ENCODE results near the gene COQ7.
A peak's percentile ranks its signal among the peaks of the same experiment; 100 is the strongest.

COQ7 gene

DNA sequence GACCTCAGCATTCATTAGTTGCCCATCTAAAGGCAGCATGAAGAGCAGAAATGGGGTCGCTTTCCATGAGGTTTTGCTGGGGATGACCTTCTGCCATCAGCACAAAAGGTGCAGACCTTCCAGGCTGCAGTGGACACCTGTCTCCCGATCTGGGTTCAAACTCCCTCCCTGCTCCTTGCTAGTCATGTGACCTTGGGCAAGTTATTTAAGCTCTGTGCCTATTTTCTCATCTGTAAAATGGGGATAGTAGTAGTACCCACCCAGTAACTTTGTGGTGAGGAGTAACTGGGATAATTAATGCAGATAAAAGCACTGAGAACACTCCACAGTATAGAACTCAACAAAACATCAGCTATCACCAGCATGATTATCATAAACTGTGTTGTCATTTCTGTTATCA, 21.4 kb upstream of the COQ7 start:
- Histone ChIP-seq H3K4me2 (ENCODE audit: low read depth, low read length, poor library complexity, severe bottlenecking) (no peak overlapping the region), H3K9ac (ENCODE audit: low read length) (no peak overlapping the region), H3K27ac (ENCODE audit: low read depth, low read length) (no peak overlapping the region), H4K20me1 (ENCODE audit: low read depth, low read length) (no peaks in the 10 kb centered on the region), H3K79me2 (ENCODE audit: insufficient read depth, low read length) (no peaks in the 10 kb centered on the region), H3F3A (ENCODE audit: insufficient read depth) (no peaks in the 10 kb centered on the region), H2AFZ (ENCODE audit: low read depth, low read length, severe bottlenecking) (no peak overlapping the region), H3K36me3 (ENCODE audit: low read length) (no peaks in the 10 kb centered on the region), H3K9me2 (replicated peaks; ENCODE audit: insufficient read depth, low read length) (no peaks in the 10 kb centered on the region), H3K27me3 (ENCODE audit: low read length) (no peaks in the 10 kb centered on the region), H3K4me3 (ENCODE audit: insufficient read depth, low read length, poor library complexity, severe bottlenecking) (no peak overlapping the region), H3K9me3 (ENCODE audit: insufficient read depth, low read length) (no peaks in the 10 kb centered on the region)
- TF ChIP-seq EZH2phosphoT487 (conservative IDR thresholded peaks at IDR 0.05; ENCODE audit: low read length) = no peak
- TF ChIP-seq, protein P1, sequence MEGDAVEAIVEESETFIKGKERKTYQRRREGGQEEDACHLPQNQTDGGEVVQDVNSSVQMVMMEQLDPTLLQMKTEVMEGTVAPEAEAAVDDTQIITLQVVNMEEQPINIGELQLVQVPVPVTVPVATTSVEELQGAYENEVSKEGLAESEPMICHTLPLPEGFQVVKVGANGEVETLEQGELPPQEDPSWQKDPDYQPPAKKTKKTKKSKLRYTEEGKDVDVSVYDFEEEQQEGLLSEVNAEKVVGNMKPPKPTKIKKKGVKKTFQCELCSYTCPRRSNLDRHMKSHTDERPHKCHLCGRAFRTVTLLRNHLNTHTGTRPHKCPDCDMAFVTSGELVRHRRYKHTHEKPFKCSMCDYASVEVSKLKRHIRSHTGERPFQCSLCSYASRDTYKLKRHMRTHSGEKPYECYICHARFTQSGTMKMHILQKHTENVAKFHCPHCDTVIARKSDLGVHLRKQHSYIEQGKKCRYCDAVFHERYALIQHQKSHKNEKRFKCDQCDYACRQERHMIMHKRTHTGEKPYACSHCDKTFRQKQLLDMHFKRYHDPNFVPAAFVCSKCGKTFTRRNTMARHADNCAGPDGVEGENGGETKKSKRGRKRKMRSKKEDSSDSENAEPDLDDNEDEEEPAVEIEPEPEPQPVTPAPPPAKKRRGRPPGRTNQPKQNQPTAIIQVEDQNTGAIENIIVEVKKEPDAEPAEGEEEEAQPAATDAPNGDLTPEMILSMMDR (IDR thresholded peaks at IDR 0.05; ENCODE audit: insufficient read depth, low read length, poor library complexity, severe bottlenecking) = no peak

DNA sequence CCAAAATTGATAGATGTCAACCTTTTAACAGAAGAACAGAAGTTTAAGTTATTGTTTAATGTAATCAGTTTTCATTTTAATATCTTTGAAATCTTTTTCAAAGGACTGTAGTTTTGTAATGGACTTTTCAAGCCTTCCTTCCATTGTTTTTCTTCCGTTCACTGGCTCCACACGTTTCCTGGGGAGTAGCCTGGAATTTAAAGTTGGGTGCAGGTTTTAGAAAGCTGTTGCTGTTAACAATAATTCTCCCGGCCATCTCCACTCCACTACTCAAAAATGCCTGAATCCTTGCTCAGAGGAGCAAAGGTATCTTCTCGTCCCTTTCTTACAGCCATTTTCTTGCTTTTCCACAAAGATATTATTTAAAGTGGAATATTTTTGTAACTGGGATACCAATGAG, 4.7 kb upstream of the COQ7 start:
- H3K4me2 ChIP-seq (ENCODE audit: low read depth, low read length, poor library complexity, severe bottlenecking) = no peak overlapping the region
- H2AFZ ChIP-seq (ENCODE audit: low read depth, low read length, severe bottlenecking) = peak overlapping the region; percentile 26
- no peaks in the 10 kb centered on the region for H3K36me3 ChIP-seq (ENCODE audit: low read length)

DNA sequence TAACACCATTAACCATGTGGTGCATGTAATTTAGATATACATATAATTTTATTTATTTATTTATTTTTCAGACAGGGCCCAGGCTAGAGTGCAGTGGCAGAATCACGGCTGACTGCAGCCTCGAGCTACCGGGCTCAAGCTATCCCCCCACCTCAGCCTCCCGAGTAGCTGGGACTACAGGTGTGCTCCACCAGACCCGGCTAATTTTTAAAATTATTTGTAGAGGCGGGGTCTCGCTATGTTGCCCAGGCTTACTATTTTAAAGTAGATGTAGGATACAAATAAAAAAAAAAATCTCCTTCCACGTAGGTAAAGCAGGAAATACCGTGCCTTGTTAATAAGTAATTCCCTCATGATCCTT, 446 bp upstream of the COQ7 start:
- Histone ChIP-seq H3K27ac (ENCODE audit: low read depth, low read length) (no peak overlapping the region), H3K9me2 (replicated peaks; ENCODE audit: insufficient read depth, low read length) (no peaks in the 10 kb centered on the region), H3K9ac (ENCODE audit: low read length) (no peak overlapping the region), H3K9me3 (ENCODE audit: insufficient read depth, low read length) (no peaks in the 10 kb centered on the region), H4K20me1 (ENCODE audit: low read depth, low read length) (no peaks in the 10 kb centered on the region), H3K4me2 (ENCODE audit: low read depth, low read length, poor library complexity, severe bottlenecking) (peak overlapping the region; percentile 73), H3K27me3 (ENCODE audit: low read length) (no peaks in the 10 kb centered on the region), H2AFZ (ENCODE audit: low read depth, low read length, severe bottlenecking) (peak overlapping the region; percentile 87), H3K79me2 (ENCODE audit: insufficient read depth, low read length) (no peaks in the 10 kb centered on the region), H3F3A (ENCODE audit: insufficient read depth) (0 out of 2 replicates have a peak, but pooled peaks cover 4% of the 10 kb centered on the region), H3K4me3 (ENCODE audit: insufficient read depth, low read length, poor library complexity, severe bottlenecking) (peak overlapping the region; percentile 91), H3K36me3 (ENCODE audit: low read length) (no peaks in the 10 kb centered on the region)
- TF ChIP-seq, protein P1 (IDR thresholded peaks at IDR 0.05; ENCODE audit: insufficient read depth, low read length, poor library complexity, severe bottlenecking) = no peak
- TF ChIP-seq EZH2phosphoT487 (conservative IDR thresholded peaks at IDR 0.05; ENCODE audit: low read length) = no peak

More for the DNA sequence above, 4.7 kb upstream of the COQ7 start:
- H3K27ac ChIP-seq (ENCODE audit: low read depth, low read length) = no peak overlapping the region
- no peaks in the 10 kb centered on the region for H3K27me3 ChIP-seq (ENCODE audit: low read length)
- H3K9me2 ChIP-seq (replicated peaks; ENCODE audit: insufficient read depth, low read length) = no peaks in the 10 kb centered on the region
- no peaks in the 10 kb centered on the region for H3K79me2 ChIP-seq (ENCODE audit: insufficient read depth, low read length)
- H3F3A ChIP-seq (ENCODE audit: insufficient read depth) = no peaks in the 10 kb centered on the region
- H3K9me3 ChIP-seq (ENCODE audit: insufficient read depth, low read length) = no peaks in the 10 kb centered on the region
- H4K20me1 ChIP-seq (ENCODE audit: low read depth, low read length) = no peaks in the 10 kb centered on the region
- H3K4me3 ChIP-seq (ENCODE audit: insufficient read depth, low read length, poor library complexity, severe bottlenecking) = no peak overlapping the region
- no peak overlapping the region for H3K9ac ChIP-seq (ENCODE audit: low read length)
- TF ChIP-seq, protein P1 (IDR thresholded peaks at IDR 0.05; ENCODE audit: insufficient read depth, low read length, poor library complexity, severe bottlenecking) = no peak
- no peak for TF ChIP-seq EZH2phosphoT487 (conservative IDR thresholded peaks at IDR 0.05; ENCODE audit: low read length)
